Activated CD4-positive, alpha-beta T cell treated with anti-CD3 and anti-CD28 coated beads, Interleukin-2, amount 10 ng/mL, durations not matched to agents 24 days and 14 days (primary cell): Measurements from ENCODE around the gene PRKCD. TPM values are rescaled to one million over a fixed set of nuclear protein-coding genes. Genes with fewer than 3 reads are reported as not detected.

Source experiments
- DNase-seq: peaks from one replicate; pipeline ENCODE4 v3.0.0; 2022
- H3K27ac Mint-ChIP-seq: one replicate; pipeline ENCODE4 v1.8.0; 2022; ENCODE audit warnings: mild to moderate bottlenecking, mixed read lengths
- H3K27me3 Mint-ChIP-seq: one replicate; pipeline ENCODE4 v1.8.0; 2022; ENCODE audit warnings: mixed read lengths
- H3K36me3 Mint-ChIP-seq: one replicate; pipeline ENCODE4 v1.8.0; 2022; ENCODE audit warnings: low read depth, mild to moderate bottlenecking, mixed read lengths
- H3K4me1 Mint-ChIP-seq: one replicate; pipeline ENCODE4 v1.8.0; 2021; ENCODE audit warnings: mixed read lengths
- H3K4me3 Mint-ChIP-seq: one replicate; pipeline ENCODE4 v1.8.0; 2022; ENCODE audit warnings: mild to moderate bottlenecking, moderate library complexity, mixed read lengths
- H3K9me3 Mint-ChIP-seq: one replicate; pipeline ENCODE4 v1.8.0; 2021; ENCODE audit warnings: mixed read lengths
- intact Hi-C: fragments of 100-400 bp; cut with micrococcal nuclease; formaldehyde crosslinking; loops from one replicate; pipeline ENCODE4 v1.15.1; 2023
- total RNA-seq: library from RNA; stranded (reverse); gene quantifications from 2 replicates; pipeline ENCODE4 v1.2.3, GENCODE V29; 2022

Gene PRKCD
- 28.1 and 28.8 TPM in 2 replicates for total RNA-seq

DNA sequence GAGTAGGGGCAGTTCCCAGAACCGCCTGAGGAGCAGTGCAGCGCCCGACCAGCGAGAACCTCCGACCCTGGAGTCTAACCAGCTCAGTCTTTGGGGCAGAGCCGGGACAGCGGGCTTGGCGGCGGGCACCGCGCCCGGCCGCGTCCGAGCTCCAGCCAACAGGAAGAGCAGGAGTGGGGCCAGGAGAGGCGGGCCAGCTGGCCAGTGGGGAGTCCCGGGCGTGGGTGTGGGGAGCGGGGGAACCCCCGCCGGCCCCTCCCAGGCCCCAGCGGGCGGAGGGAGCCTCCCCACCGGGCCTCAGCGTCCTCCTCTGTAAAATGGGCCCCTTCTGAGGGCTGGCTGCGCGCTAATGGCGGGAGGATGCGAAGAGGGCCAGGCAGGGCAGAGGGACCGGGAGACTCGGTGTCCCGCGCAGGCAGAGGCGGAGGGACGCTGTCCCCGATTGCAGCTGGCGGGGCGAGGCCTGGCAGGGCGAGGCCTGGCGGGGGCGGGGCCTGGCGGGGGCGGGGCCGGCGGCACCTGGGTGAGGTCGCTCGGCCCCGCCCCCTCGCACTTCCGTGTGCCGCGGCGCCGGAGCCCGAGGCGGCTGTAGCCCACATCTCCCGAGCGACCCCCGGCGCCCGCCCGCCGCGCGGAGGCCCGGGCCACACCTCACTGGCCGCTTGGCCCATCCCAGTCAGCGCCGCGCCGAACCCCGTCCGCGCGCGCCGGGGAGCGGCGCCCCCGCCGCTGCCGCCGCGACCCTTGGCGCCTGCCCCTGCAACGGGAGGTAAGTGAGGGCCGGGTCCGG, at the start of gene PRKCD:
TSS of gene PRKCD (plus strand) at position 550 of the 790 bp plus-strand sequence. CDS start 17,214 bp downstream, outside the sequence.
- no peaks in the 10 kb centered on the region for H3K9me3 Mint-ChIP-seq
- H3K27ac Mint-ChIP-seq = peak within 1 kb of the TSS; percentile 90
- peaks cover 24% of the 10 kb centered on the region for H3K4me1 Mint-ChIP-seq
- intact Hi-C loops = loop anchor here (1.0 to 2.0 kb wide), 4 partner anchors 31 to 94 kb away; partner anchors contain the start of gene RFT1
- peaks cover 36% of the 10 kb centered on the region for H3K27me3 Mint-ChIP-seq
- H3K4me3 Mint-ChIP-seq = peak within 1 kb of the TSS; percentile 87
- peaks cover 10% of the 10 kb centered on the region for H3K36me3 Mint-ChIP-seq
- DNase-seq = peak; percentile 92

- intact Hi-C loops = loop anchor here (2.0 kb wide), 1 partner anchor 49 kb away; the partner anchor contains the start of gene PRKCD
- H3K27me3 Mint-ChIP-seq = no peaks in the 10 kb centered on the region
Measured at GRCh38 chr3:53111822-53112221, 49.2 kb upstream of the PRKCD start.

DNA sequence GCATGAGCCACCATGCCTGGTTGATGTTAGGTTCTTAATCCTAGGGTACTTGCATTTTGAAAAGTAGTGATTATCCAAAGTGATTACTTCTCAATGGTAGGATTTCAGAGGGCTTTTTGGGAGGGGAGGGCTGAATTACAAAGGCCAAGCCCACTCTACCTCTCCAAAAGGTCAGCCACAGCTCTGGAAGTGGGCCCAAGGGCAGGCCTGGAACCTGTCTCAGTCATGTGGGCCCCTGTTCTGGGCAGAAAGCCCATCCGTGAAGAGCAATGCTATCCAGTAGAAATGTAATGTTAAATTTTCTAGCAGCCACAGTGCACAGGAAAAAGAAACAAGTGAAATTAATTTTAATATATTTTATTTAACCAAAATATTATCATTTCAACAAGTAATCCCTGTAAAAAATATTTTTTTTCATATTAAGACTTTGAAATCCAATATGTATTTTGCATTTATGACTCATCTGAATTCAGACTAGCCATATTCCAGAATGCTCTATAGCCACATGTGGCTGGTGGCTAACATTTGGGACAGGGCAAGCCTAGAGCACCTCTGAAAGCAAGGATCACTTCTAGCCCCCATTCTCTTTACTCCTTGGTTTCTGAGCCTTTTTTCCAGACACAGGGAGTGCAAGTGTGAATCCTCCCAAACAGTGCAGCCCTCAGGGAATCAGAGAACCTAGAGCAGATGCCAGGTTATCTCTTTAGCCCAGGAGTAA, 47.6 kb upstream of the PRKCD start:
- no peak overlapping the region for H3K4me3 Mint-ChIP-seq
- H3K4me1 Mint-ChIP-seq = peaks cover 20% of the 10 kb centered on the region
- intact Hi-C loops = loop anchor here (1.0 kb wide), 2 partner anchors 17 to 83 kb away; partner anchors contain the start of gene RFT1
- H3K36me3 Mint-ChIP-seq = peaks cover 27% of the 10 kb centered on the region
- DNase-seq = no peak
- H3K27me3 Mint-ChIP-seq = no peaks in the 10 kb centered on the region
- no peak overlapping the region for H3K27ac Mint-ChIP-seq
- H3K9me3 Mint-ChIP-seq = peaks cover 4% of the 10 kb centered on the region

More at GRCh38 chr3:53111822-53112221, 49.2 kb upstream of the PRKCD start:
- Mint-ChIP-seq H3K4me1 (peaks cover 24% of the 10 kb centered on the region), H3K9me3 (peaks cover 4% of the 10 kb centered on the region), H3K36me3 (peaks cover 21% of the 10 kb centered on the region), H3K27ac (no peak overlapping the region), H3K4me3 (no peak overlapping the region)
- no peak for DNase-seq

DNA sequence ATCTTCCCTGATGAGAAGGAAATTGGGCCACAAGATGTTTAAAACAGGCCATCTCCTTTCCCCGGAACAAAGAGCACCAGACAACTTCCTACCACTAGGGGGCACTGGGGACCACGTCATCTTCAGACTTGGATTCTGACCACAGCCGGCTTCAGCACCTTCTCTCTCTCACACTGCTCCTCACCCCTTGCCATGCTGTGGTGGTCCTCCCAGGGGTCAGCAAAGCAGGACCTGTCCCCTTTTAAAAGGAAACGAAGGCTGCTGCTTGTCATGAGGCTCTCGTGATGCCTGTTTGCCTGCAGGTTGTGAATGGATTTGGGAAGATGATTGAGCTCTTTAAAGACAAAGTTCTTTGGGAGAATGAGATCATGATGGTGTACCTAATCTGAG, 47.0 kb upstream of the PRKCD start:
- no peaks in the 10 kb centered on the region for H3K27me3 Mint-ChIP-seq
- intact Hi-C loops = loop anchor here (1.0 kb wide), 2 partner anchors 16 to 82 kb away; partner anchors contain the start of gene RFT1
- no peak overlapping the region for H3K27ac Mint-ChIP-seq
- H3K36me3 Mint-ChIP-seq = peaks cover 27% of the 10 kb centered on the region
- H3K4me3 Mint-ChIP-seq = no peak overlapping the region
- peak; percentile 95 for DNase-seq
- H3K9me3 Mint-ChIP-seq = peaks cover 2% of the 10 kb centered on the region
- H3K4me1 Mint-ChIP-seq = peaks cover 15% of the 10 kb centered on the region

- intact Hi-C loops = loop anchor here (1.0 kb wide), 2 partner anchors 16 to 82 kb away; partner anchors contain the start of gene RFT1
- peaks cover 9% of the 10 kb centered on the region for H3K4me1 Mint-ChIP-seq
- no peak overlapping the region for H3K27ac Mint-ChIP-seq
- no peak for DNase-seq
- H3K36me3 Mint-ChIP-seq = peaks cover 24% of the 10 kb centered on the region
- H3K9me3 Mint-ChIP-seq = no peaks in the 10 kb centered on the region
- no peak overlapping the region for H3K4me3 Mint-ChIP-seq
- H3K27me3 Mint-ChIP-seq = no peaks in the 10 kb centered on the region
Measured at GRCh38 chr3:53114412-53115074, 46.5 kb upstream of the PRKCD start.

DNA sequence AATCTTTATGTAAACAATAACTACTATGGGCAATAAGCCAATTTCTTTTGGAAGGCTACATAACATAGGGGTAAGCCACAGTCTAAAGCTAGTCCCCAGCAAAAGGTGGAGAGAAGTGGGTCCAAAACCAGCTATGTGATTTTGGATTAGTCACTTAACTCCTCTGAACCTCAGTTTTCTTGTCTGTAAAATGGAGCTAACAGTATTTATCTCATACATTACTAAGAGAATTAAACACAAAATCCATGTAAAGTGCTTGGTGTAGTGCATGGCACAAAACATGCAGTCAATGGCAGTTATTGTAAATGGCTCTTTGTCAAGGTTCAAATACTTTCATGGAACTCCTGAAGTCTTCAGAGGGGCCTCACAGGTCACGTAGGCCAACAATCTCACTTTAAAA, 44.1 kb upstream of the PRKCD start:
- peaks cover 28% of the 10 kb centered on the region for H3K36me3 Mint-ChIP-seq
- no peaks in the 10 kb centered on the region for H3K4me1 Mint-ChIP-seq
- no peaks in the 10 kb centered on the region for H3K9me3 Mint-ChIP-seq
- no peak overlapping the region for H3K4me3 Mint-ChIP-seq
- intact Hi-C loops = no loop called here
- no peaks in the 10 kb centered on the region for H3K27me3 Mint-ChIP-seq
- no peak for DNase-seq
- H3K27ac Mint-ChIP-seq = no peak overlapping the region

DNA sequence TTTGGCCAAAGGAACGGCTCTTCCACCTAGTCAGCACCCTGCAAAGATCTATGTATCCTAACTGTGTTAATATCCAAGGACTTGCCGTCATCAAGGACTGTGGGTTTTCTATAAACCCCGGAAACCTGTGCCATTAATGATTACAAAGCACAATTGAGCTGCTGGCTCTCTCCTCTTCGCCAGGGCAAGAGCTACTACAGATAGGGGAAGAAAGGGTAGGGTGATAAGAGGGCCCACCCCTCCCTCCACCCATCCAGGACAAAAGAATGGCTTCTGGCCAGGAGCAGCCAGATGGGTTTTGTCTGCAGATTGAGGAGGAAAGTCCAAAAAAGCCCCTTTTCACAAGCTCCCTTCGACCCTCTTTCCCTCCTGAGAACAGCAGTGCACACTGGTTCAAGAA, 40.7 kb upstream of the PRKCD start:
- intact Hi-C loops = no loop called here
- H3K9me3 Mint-ChIP-seq = no peaks in the 10 kb centered on the region
- peaks cover 57% of the 10 kb centered on the region for H3K36me3 Mint-ChIP-seq
- H3K27ac Mint-ChIP-seq = no peak overlapping the region
- H3K4me3 Mint-ChIP-seq = no peak overlapping the region
- no peak for DNase-seq
- H3K27me3 Mint-ChIP-seq = no peaks in the 10 kb centered on the region
- H3K4me1 Mint-ChIP-seq = peaks cover 3% of the 10 kb centered on the region

DNA sequence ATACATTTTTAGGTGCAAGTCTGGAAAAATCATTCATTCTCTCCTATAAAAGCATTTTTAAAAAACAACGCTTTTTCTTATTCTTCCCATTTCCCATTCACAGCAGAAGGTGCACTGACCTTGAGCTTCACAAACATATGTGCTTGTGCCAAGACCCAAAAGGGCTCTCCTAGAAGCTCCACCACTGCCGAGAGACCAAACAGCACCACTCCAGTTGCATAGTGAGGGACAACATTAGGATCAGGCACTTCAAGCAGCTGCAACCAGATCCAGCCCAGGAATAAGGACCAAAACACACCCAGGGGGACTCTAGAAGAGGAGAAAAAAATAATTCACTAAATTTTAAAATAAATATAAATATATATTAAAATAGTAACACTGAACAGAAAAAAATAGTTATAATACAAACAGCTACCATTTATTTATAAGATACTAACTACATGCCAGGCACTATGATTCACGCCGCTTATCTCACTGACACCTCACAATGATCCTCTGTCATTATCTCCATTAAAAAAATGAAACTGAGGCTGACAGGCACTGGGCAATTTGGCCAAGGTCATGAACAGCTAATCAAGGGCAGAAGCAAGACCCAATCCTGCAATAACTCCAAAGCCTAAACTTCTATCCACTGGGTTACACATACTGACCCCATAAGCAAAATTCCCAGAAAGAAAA, 38.6 kb upstream of the PRKCD start:
- no peak for DNase-seq
- peaks cover 3% of the 10 kb centered on the region for H3K4me1 Mint-ChIP-seq
- H3K36me3 Mint-ChIP-seq = peaks cover 61% of the 10 kb centered on the region
- intact Hi-C loops = no loop called here
- H3K27me3 Mint-ChIP-seq = no peaks in the 10 kb centered on the region
- H3K27ac Mint-ChIP-seq = no peak overlapping the region
- H3K4me3 Mint-ChIP-seq = no peak overlapping the region
- H3K9me3 Mint-ChIP-seq = no peaks in the 10 kb centered on the region

DNA sequence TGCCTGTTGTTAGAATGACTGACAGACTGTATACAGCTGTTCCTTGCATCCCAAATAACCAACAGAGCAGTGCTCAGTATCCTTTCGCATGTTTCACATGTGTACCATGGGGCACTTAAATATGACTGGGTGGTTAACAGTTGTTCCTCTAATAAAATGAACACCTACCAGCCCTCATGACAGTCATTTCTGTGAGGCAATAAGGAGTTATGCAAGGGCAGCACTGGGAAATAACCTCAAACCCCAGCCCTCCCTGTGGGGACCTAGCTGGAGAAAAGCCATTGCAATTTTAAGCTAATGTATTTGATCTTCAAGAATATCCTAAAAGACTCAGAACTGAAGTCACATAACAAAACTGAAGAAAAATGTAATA, 38.1 kb upstream of the PRKCD start:
- H3K27me3 Mint-ChIP-seq = no peaks in the 10 kb centered on the region
- H3K4me3 Mint-ChIP-seq = no peak overlapping the region
- no peaks in the 10 kb centered on the region for H3K9me3 Mint-ChIP-seq
- peaks cover 59% of the 10 kb centered on the region for H3K36me3 Mint-ChIP-seq
- H3K4me1 Mint-ChIP-seq = peaks cover 3% of the 10 kb centered on the region
- intact Hi-C loops = no loop called here
- no peak overlapping the region for H3K27ac Mint-ChIP-seq
- DNase-seq = no peak

- DNase-seq = no peak
- Mint-ChIP-seq H3K27me3 (no peaks in the 10 kb centered on the region), H3K4me3 (no peak overlapping the region), H3K4me1 (peaks cover 3% of the 10 kb centered on the region), H3K27ac (no peak overlapping the region), H3K9me3 (no peaks in the 10 kb centered on the region), H3K36me3 (peaks cover 53% of the 10 kb centered on the region)
- intact Hi-C loops = no loop called here
Measured at GRCh38 chr3:53123510-53123909, 37.5 kb upstream of the PRKCD start.

GRCh38 chr3:53123953-53124352, 37.1 kb upstream of the PRKCD start:
- Mint-ChIP-seq H3K27ac (no peak overlapping the region), H3K27me3 (no peaks in the 10 kb centered on the region), H3K4me3 (no peak overlapping the region), H3K36me3 (peaks cover 52% of the 10 kb centered on the region), H3K9me3 (no peaks in the 10 kb centered on the region), H3K4me1 (peaks cover 3% of the 10 kb centered on the region)
- intact Hi-C loops = no loop called here
- DNase-seq = no peak

DNA sequence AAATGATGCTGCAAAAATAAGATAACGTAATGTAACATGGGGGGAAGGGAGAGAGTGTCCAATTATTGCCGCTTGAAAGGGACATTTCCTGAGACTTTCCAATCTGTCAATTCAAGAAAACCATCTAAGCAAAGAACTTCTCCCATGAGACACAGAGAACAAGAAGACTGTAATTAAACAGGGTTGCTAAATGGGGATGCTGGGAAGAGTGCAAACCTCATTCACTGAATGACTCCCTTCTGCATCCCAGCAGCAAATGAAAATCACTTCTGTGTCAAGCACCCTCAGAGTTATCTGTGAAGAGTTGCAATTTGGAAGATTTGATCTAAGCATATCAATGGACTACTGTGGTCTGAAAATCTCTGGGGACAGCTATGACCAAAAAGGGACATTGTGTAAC, 34.4 kb upstream of the PRKCD start:
- no peak overlapping the region for H3K27ac Mint-ChIP-seq
- no peaks in the 10 kb centered on the region for H3K9me3 Mint-ChIP-seq
- no peaks in the 10 kb centered on the region for H3K27me3 Mint-ChIP-seq
- no peak for DNase-seq
- peaks cover 17% of the 10 kb centered on the region for H3K4me1 Mint-ChIP-seq
- peaks cover 36% of the 10 kb centered on the region for H3K36me3 Mint-ChIP-seq
- intact Hi-C loops = no loop called here
- no peak overlapping the region for H3K4me3 Mint-ChIP-seq

DNA sequence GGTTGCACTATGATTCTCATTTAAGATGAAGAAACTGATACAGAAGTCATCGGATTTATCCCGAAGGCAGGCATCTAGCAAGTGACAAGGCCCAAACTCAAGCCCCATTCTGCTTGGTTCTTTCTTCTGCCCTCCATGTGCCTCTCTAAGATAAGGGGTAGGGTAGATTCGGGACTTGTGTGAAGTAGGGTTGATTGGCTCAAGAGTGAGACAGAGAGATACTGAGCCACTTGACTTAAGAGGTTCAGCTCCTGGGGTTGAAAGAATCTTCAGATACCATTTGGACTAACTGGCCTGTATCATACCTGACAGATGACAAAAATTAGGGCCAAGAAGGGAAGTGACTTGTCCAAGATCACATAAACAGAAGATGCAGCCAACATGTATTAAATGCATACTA, 31.7 kb upstream of the PRKCD start:
- Mint-ChIP-seq H3K9me3 (no peaks in the 10 kb centered on the region), H3K4me3 (peak overlapping the region; percentile 89), H3K27ac (peak overlapping the region; percentile 93), H3K27me3 (no peaks in the 10 kb centered on the region), H3K4me1 (peaks cover 15% of the 10 kb centered on the region), H3K36me3 (peaks cover 14% of the 10 kb centered on the region)
- intact Hi-C loops = no loop called here
- DNase-seq = no peak
